NCI-H128 (cell line): ENCODE measurements around the gene TM2D1.
"Not testable (repeated sequence)": the region's sequence is repeated elsewhere in the genome, so short reads cannot be mapped to it uniquely, and the experiment has no call there.

Experiments used
- DNase-seq: peaks from one replicate; lab custom pipeline; 2025; ENCODE audit not compliant: unreplicated experiment; lab: John Stamatoyannopoulos, UW

Gene TM2D1

GRCh38 chr1:61724813-61725694 is at the start of gene TM2D1:
Gene TM2D1 (minus strand): TSS chr1:61725141. CDS start chr1:61725120, 21 bp downstream.
- DNase-seq: peak; percentile 87

- DNase-seq: no peak
Observed at GRCh38 chr1:61770131-61770530, 45.2 kb upstream of the TM2D1 start.

DNA sequence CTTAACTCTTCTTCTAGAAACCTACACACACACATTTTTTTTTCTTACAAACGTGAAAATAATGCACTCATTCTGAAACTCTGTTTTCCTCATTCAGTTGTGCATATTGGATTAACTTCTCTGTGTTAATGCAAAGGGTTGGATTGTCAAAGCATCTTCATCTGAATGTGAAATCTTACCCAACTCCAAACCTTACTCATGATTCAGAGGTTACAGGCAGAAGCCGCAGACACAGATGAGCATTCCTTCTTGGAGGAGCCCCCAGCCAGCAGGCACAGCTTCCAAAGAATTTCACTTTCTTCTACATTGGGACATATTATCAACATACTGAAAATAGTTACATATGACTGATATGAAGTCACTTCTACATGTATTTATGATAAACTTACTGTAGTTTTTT is 33.0 kb upstream of the TM2D1 start:
- no peak for DNase-seq

DNA sequence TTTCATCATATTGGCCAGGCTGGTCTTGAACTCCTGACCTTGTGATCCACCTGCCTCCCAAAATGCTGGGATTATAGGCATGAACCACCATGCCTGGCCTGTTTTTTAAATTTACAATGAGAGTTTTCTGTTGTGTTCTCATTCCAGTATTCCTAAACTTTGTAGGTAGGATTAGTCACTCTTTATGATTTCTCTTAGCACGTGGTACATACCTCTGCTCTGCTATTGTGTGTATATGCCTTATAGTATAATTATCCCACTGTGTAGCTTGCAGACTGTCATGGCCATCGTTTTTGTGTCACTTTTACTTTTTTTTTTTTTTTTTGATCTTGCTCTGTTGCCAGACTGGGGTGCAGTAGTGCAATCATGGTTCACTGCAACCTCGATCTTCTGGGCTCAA is 31.8 kb upstream of the TM2D1 start:
- DNase-seq: no peak

- no peak for DNase-seq
Observed at GRCh38 chr1:61754545-61754944, 29.6 kb upstream of the TM2D1 start.

DNA sequence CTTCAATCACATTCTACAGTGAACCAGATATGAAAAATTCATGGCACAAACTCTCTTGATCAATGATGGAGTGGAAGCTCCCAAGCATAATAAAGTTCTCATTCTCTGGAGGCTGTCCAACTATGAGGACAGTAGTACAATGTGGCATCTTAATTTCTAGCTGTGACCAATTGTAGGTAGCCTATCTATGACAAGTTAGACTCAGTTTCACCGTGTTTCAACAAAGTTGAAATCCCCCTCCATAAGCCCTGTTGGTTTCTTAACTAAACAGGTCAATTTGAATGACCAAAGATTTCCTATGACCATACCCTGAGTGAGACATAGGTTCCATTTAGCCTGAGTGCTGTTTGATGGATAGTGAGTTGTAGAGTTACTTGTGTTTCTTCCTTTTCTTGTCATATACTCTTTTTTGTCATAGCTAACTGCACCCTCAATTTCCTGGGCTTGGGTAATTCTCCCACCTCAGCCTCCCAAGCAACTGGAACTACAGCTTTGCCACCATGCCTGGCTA is 29.1 kb upstream of the TM2D1 start:
- no peak for DNase-seq

GRCh38 chr1:61752921-61753389 is 28.0 kb upstream of the TM2D1 start:
- DNase-seq: no peak

- no peak for DNase-seq
Observed at GRCh38 chr1:61749574-61749973, 24.6 kb upstream of the TM2D1 start.

DNA sequence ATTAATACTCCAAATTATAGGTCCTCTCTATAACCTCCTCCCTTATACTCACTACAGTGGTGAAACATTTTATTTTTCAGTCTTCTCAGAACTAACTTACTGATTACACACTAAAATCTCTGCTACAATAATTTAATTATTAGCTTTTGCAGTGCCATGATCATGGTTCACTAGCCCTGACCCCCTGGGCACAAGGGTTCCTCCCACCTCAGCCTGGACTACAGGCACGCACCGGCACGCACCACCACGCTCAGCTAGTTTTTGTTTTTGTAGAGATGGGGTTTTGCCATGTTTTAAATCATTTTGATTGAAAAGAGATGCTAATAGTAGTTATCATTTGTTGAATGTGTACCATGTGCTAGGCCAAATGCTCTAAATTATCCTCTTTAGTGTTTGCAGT is 23.6 kb upstream of the TM2D1 start:
- no peak for DNase-seq

GRCh38 chr1:61746813-61747212 is 21.9 kb upstream of the TM2D1 start:
- no peak for DNase-seq

DNA sequence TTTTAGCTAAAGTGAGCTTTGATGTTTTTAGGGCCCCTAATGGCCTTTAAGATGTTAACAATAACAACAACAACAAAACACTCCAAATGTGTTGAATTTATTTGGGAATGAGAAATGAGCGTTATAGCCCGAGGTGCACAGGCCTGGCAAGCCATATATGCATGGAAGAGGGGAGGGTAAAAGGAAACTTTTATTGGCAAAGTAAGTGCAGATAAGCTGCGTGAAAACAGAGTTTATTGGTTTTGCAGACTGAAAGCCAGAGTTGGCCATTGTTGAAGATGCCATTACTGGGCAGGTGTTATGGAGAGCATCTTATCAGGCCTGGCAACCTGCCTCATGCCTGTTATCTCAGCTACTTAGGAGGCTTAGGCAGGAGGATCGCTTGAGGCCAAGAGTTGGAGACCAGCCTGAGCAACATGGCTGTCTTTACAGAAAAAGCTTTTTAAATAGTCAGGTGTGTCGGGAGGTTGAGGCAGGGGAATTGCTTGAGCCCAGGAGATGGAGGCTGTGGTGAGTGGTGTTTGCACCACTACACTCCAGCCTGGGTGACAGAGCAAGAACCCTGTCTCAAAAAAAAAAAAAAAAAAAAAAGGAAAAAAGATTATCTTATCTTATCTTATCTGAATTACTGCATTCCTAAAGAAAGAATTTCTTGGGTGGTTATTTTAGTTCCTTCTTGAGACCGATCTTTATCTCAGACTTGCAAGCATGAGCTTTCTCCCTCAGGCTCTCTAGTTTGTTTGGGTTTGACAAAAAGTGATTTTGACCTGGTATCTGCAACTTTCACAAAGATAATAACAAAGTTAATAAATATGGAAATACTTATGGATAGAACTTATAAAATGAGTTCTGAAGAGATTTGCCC is 19.0 kb upstream of the TM2D1 start:
- DNase-seq: no peak

DNA sequence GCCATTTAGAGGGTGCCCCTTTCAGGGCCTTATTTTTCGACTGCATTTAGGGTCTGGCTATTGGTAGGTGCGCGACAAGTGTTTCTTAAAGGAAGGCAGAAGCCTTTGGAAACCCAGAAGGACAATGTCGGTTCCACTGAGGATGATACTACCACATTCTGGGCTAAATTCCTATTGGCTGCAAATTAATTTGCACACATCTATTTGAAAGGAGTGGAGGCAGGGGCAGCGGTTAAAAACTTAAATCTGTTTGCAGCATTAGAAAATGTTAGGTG is 18.4 kb upstream of the TM2D1 start:
- DNase-seq: no peak

- DNase-seq: peak; percentile 37
Observed at GRCh38 chr1:61742620-61743430, 17.9 kb upstream of the TM2D1 start.

GRCh38 chr1:61741711-61742619 is 17.0 kb upstream of the TM2D1 start, which contains the start of gene PATJ:
Gene PATJ (plus strand): TSS chr1:61742480. CDS start chr1:61762893, 20,413 bp downstream.
- peak; percentile 72 for DNase-seq

DNA sequence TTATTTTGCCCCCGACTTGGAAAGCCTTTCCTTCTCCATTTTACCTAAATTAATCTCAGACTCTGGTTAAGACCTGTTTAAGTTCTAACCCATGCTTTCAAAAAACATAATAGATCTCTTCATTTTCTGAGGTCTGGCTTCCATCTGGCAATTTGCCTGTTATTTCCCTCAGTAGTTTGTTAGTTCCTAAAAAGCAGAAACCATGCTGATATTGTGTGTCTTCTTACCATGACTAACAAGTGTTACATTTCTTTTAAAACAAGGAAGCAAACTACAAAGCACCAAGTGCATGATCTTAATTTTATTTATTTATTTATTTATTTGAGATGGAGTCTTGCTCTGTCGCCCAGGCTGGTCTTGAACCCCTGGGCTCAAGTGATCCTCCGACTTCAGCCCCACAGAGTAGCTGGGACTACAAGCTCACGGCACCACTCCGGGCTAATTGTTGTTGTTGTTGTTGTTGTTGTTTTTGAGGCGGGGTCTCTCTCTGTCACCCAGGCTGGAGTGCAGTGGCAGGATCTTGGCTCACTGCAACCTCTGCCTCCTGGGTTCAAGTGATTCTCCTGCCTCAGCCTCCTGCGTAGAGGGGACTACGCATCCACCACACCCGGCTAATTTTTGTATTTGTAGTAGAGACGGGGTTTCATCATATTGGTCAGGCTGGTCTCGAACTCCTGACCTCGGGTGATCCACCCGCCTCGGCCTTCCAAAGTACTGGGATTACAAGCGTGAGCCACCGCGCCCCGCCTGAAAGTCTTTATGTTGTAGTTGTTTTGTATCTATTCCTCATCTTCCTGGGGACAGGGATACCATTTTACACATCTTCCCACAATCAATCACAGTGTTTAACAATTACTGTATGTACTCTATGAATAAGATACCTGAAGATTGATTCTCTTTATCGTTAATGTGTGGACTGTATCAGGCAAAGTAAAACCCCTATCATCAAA is 16.1 kb upstream of the TM2D1 start:
- no peak for DNase-seq

DNA sequence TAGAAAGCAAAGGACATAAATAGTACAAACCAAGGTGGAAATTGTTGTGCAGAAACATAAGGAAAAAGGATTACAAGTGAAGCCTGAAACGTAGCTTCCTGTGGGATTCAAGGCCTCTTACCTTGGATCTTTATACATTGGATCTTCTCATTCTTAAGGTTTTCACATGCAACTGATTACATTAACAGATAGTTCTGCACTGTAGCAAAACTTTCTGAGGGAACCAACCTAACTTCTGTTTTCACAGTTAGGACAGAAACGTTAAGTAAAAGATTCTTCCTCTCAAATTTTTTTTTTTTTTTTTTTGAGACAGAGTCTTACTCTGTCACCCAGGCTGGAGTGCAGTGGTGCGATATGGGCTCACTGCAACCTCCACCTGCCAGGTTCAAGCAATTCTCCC is 7.8 kb upstream of the TM2D1 start:
- DNase-seq: no peak

DNA sequence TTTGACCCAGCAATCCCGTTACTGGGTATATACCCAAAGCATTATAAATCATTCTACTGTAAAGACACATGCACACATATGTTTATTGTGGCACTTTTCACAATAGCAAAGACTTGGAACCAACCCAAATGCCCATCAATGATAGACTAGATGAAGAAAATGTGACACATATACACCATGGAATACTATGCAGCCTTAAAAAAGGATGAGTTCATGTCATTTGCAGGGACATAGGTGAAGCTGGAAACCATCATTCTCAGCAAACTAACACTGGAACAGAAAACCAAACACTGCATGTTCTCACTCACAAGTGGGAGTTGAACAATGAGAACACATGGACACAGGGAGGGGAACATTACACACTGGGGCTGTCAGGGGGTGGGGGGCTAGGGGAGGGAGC is 5.7 kb upstream of the TM2D1 start:
- not testable (repeated sequence) for DNase-seq

DNA sequence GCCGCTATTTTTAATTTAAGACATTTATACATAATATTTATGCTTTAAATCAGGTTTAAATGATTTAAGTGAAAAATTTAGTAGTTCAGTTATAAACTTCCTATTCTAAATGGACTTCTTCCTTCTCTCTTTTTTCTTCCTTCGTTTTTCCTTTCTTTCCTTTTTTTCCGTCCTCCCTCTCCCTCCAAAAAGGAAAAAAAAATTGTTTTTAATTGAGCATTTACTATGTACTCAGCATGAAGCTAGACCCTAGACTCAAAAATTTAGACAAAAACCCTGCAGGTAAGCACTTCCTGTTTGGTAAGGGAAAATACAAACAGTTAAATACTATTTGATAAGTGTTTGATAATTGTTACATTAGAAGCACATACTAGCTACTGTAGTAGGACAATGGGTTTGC is 2.6 kb upstream of the TM2D1 start:
- DNase-seq: no peak

DNA sequence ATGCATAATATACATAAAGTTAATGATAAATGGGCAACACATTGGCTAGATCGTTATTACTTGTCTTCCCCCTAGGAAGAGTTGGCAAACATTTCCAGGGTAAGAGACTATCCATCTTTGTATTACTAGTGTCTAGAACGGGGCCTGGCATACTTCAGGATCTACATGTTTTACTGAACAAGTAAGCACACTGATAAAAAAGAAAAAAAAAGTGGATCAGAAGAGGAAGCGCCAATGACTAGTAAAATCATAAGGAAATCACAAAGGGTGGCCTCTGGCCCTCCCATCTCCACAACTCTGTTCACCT is 482 bp downstream of the TM2D1 start:
- DNase-seq: no peak
